Stomach (tissue), 9 donors: ENCODE results near the gene FCHSD2. TPM values are rescaled to one million over a fixed set of nuclear protein-coding genes. Genes with fewer than 3 reads are reported as not detected.

Experiments
- DNase-seq, 2 donors: peaks; one replicate each; pipeline versions ENCODE4 v3.0.0 to v3.0.0-alpha.2; 2013 to 2019
- H3K27ac ChIP-seq, 5 donors: fragments of 200-600 bp in 4 of 5; sonication (generic) in 4 of 5; one replicate each; pipeline ENCODE4 v1.5.1; 2013 to 2019; ENCODE audit warnings: mild to moderate bottlenecking in 1 of 5, moderate library complexity in 1 of 5
- H3K27me3 ChIP-seq, 3 donors: fragments of 200-600 bp; sonication (generic); one replicate each; pipeline ENCODE4 v1.5.1; 2017 to 2019; ENCODE audit warnings: mixed run types in 1 of 3
- H3K36me3 ChIP-seq, 4 donors: fragments of 200-600 bp; sonication (generic); 1 replicate in 3 of 4; 2 replicates in 1 of 4; pipeline ENCODE4 v1.5.1; 2016 to 2019
- H3K4me1 ChIP-seq, 4 donors: fragments of 200-600 bp; sonication (generic); one replicate each; pipeline ENCODE4 v1.5.1; 2016 to 2019
- H3K4me3 ChIP-seq, 4 donors: fragments of 200-600 bp; sonication (generic) in 3 of 4; one replicate each; pipeline ENCODE4 v1.5.1; 2016 to 2019; ENCODE audit warnings: mild to moderate bottlenecking in 1 of 4
- H3K9me3 ChIP-seq, 4 donors: fragments of 200-600 bp; sonication (generic); one replicate each; pipeline ENCODE4 v1.5.1; 2016 to 2019
- EP300 ChIP-seq: sonication (generic); formaldehyde crosslinking; IDR thresholded peaks from one replicate; pipeline ENCODE4 v1.6.1; 2017; ENCODE audit warnings: antibody characterized with exemption
- POLR2A ChIP-seq, 4 donors: fragments of 450-650 bp; IDR thresholded peaks; one replicate each; pipeline ENCODE4 v1.6.1; 2016; ENCODE audit warnings: antibody characterized with exemption in 4 of 4, control low read depth in 2 of 4, mild to moderate bottlenecking in 1 of 4, moderate library complexity in 1 of 4
- POLR2AphosphoS5 ChIP-seq, 3 donors: sonication (generic); formaldehyde crosslinking; IDR thresholded peaks; one replicate each; pipeline ENCODE4 v1.6.1; 2016; ENCODE audit warnings: antibody characterized with exemption in 3 of 3
- WGBS, 5 donors: extraction: QIAGEN DNeasy Blood & Tissue Kit in 3 of 5; methylation state at CpG; one replicate each; pipeline versions ENCODE4 v1.1.5 to v1.1.7; 2013 to 2018; 5-methylcytosine and 5-hydroxymethylcytosine counted together
- intact Hi-C: fragments of 100-400 bp; cut with DNase I; formaldehyde crosslinking; loops from one replicate; pipeline ENCODE4 v1.15.1; 2023; ENCODE audit warnings: low total_unique reads
- polyA plus RNA-seq, 3 donors: library from polyadenylated mRNA; stranded (reverse); fragments of 200-250 nt; gene quantifications; one replicate each; pipeline ENCODE4 v1.2.3, GENCODE V29; 2013
- total RNA-seq, 5 donors: library from RNA; depleted of rRNA; stranded (reverse); fragments of >200 nt; gene quantifications; one replicate each; pipeline versions ENCODE4 v1.1.0 to v1.2.3, GENCODE V29; 2014 to 2016
- TF ChIP-seq, protein P1 (sequence below), 7 experiments: fragments of 450-650 bp in 4 of 7; fragments of 200-600 bp in 3 of 7; sonication (generic) in 3 of 7; IDR thresholded peaks; one replicate each; pipeline ENCODE4 v1.5.1; 2016 to 2019; ENCODE audit warnings: antibody characterized with exemption in 7 of 7, control low read depth in 2 of 7, mild to moderate bottlenecking in 1 of 7
- donor health status: healthy with polysubstance abuse.
- donor health status: Bipolar disorder and iron deficiency.
- donor health status: healthy.

The FCHSD2 gene
- total and polyA plus RNA-seq, 8 donors, result 5.7 to 64.3 (median 15.9) TPM

GRCh38 chr11:72885749-72886609, 256.1 kb downstream of the FCHSD2 start:
- WGBS, 5 donors, result 93 to 99% (median 97%) methylated on average over 3 of the region's 3 CpGs
- Histone ChIP-seq H3K36me3 (peaks cover 11 to 63% (median 57%) of the 10 kb centered on the region in 4 donors), H3K27ac (no peak overlapping the region), H3K4me1 (no peaks in the 10 kb centered on the region), H3K27me3 (no peaks in the 10 kb centered on the region), H3K9me3 (no peaks in the 10 kb centered on the region), H3K4me3 (no peak overlapping the region)
- intact Hi-C loops, result no loop called here
- no peak for DNase-seq
- TF ChIP-seq, protein P1, sequence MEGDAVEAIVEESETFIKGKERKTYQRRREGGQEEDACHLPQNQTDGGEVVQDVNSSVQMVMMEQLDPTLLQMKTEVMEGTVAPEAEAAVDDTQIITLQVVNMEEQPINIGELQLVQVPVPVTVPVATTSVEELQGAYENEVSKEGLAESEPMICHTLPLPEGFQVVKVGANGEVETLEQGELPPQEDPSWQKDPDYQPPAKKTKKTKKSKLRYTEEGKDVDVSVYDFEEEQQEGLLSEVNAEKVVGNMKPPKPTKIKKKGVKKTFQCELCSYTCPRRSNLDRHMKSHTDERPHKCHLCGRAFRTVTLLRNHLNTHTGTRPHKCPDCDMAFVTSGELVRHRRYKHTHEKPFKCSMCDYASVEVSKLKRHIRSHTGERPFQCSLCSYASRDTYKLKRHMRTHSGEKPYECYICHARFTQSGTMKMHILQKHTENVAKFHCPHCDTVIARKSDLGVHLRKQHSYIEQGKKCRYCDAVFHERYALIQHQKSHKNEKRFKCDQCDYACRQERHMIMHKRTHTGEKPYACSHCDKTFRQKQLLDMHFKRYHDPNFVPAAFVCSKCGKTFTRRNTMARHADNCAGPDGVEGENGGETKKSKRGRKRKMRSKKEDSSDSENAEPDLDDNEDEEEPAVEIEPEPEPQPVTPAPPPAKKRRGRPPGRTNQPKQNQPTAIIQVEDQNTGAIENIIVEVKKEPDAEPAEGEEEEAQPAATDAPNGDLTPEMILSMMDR (IDR thresholded peaks at IDR 0.05), result no peak
- TF ChIP-seq EP300 (no peak), POLR2AphosphoS5 (IDR thresholded peaks at IDR 0.05) (no peak), POLR2A (IDR thresholded peaks at IDR 0.05) (no peak)

- no peak for TF ChIP-seq POLR2A (IDR thresholded peaks at IDR 0.05)
- no peak for DNase-seq
- WGBS, 5 donors, result 95 to 99% (median 97%) methylated on average over 3 of the region's 3 CpGs
- intact Hi-C loops, result no loop called here
- H3K27me3 ChIP-seq, result no peaks in the 10 kb centered on the region
- no peak overlapping the region for H3K27ac ChIP-seq
- no peak overlapping the region for H3K4me3 ChIP-seq
- H3K36me3 ChIP-seq, result peaks cover 0 to 20% (median 9%) of the 10 kb centered on the region in 4 donors
- no peaks in the 10 kb centered on the region for H3K9me3 ChIP-seq
- no peaks in the 10 kb centered on the region for H3K4me1 ChIP-seq
These were observed 266.0 kb downstream of the FCHSD2 start for GRCh38 chr11:72876147-72876546.

DNA sequence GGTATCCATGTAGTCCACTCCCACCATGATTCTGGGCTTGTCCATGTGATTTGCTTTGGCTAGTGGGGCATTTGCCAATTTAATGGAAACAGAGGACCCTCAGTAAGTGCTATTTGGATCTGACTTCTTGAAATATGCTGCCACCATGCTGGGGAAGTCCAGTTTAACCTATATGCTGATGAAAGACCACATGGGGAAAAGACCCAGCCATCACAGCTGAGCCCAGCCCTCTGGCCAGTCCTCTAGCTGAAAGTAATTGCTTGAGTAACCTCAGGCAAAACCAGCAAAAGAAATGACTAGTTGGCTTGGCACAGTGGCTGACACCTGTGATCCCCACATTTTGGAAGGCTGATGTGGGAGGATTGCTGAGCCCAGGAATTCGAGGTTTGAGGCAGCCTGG, 266.4 kb downstream of the FCHSD2 start:
- Histone ChIP-seq H3K9me3 (no peaks in the 10 kb centered on the region), H3K4me1 (no peaks in the 10 kb centered on the region), H3K36me3 (peaks cover 0 to 20% (median 9%) of the 10 kb centered on the region in 4 donors), H3K27me3 (no peaks in the 10 kb centered on the region), H3K4me3 (no peak overlapping the region), H3K27ac (no peak overlapping the region)
- intact Hi-C loops, result no loop called here
- DNase-seq, result no peak
- TF ChIP-seq POLR2AphosphoS5 (IDR thresholded peaks at IDR 0.05), result no peak
- TF ChIP-seq, protein P1 (IDR thresholded peaks at IDR 0.05), result no peak
- no peak for TF ChIP-seq EP300
- no peak for TF ChIP-seq POLR2A (IDR thresholded peaks at IDR 0.05)
- 94 to 97% (median 96%) methylated on average over 1 of the region's 1 CpG for WGBS, 5 donors

- Histone ChIP-seq H3K4me1 (no peaks in the 10 kb centered on the region), H3K27ac (no peak overlapping the region), H3K4me3 (no peak overlapping the region), H3K9me3 (no peaks in the 10 kb centered on the region), H3K27me3 (no peaks in the 10 kb centered on the region), H3K36me3 (peaks cover 0 to 27% (median 19%) of the 10 kb centered on the region in 4 donors)
- TF ChIP-seq POLR2AphosphoS5 (IDR thresholded peaks at IDR 0.05) (no peak), EP300 (no peak), POLR2A (IDR thresholded peaks at IDR 0.05) (no peak)
- TF ChIP-seq, protein P1 (IDR thresholded peaks at IDR 0.05), result no peak
- DNase-seq, result no peak
- WGBS, 5 donors, result 88 to 97% (median 94%) methylated on average over 1 of the region's 1 CpG
- intact Hi-C loops, result no loop called here
These were observed 270.1 kb downstream of the FCHSD2 start for GRCh38 chr11:72872012-72872411.

- no peak overlapping the region for H3K4me3 ChIP-seq
- H3K4me1 ChIP-seq, result no peaks in the 10 kb centered on the region
- TF ChIP-seq EP300, result no peak
- no peak for TF ChIP-seq POLR2AphosphoS5 (IDR thresholded peaks at IDR 0.05)
- TF ChIP-seq POLR2A (IDR thresholded peaks at IDR 0.05), result no peak
- TF ChIP-seq, protein P1 (IDR thresholded peaks at IDR 0.05), result no peak
- no peak overlapping the region for H3K27ac ChIP-seq
- intact Hi-C loops, result no loop called here
- WGBS, 5 donors, result 75 to 91% (median 85%) methylated on average over 1 of the region's 1 CpG
- DNase-seq, result peak in 1 of 2 donors; percentile 36
- peaks cover 0 to 30% (median 21%) of the 10 kb centered on the region in 4 donors for H3K36me3 ChIP-seq
- H3K27me3 ChIP-seq, result no peaks in the 10 kb centered on the region
- H3K9me3 ChIP-seq, result no peaks in the 10 kb centered on the region
These were observed 271.0 kb downstream of the FCHSD2 start for GRCh38 chr11:72871119-72871518.
